ENCODE measurements around the gene MLLT3.

GRCh38 chr9:20558566-20559016, 63.7 kb downstream of the MLLT3 start:
- TF ChIP-seq CTCF (IDR thresholded peaks at IDR 0.05), result no peak
- TF ChIP-seq POLR2A (IDR thresholded peaks at IDR 0.05), result no peak
